ENCODE results near the gene FBLN1. TPM values are rescaled to one million over a fixed set of nuclear protein-coding genes. Genes with fewer than 3 reads are reported as not detected.

The FBLN1 gene
- total and polyA plus RNA-seq, 2 of the 13 experiments (the other 11 are each of a cell fraction or from before 2014, with no cell fraction given) = 37.3 to 103 TPM

GRCh38 chr22:45597460-45598192 lies 94.9 kb downstream of the FBLN1 start (continued):
- 0 out of 2 replicates have a peak, but pooled peaks have one; percentile 4 for TF ChIP-seq ZHX2 (IDR thresholded peaks at IDR 0.05; ENCODE audit: low read depth)
- TF ChIP-seq ZHX2 (CRISPR knock-in tag; IDR thresholded peaks at IDR 0.05; ENCODE audit: borderline replicate concordance) = no peak
- TF ChIP-seq ZSCAN21 (CRISPR knock-in tag; IDR thresholded peaks at IDR 0.05; ENCODE audit: borderline replicate concordance) = no peak
- peak; percentile 46; the same call in 1 of the 2 replicates for TF ChIP-seq TAF1 (CRISPR knock-in tag; IDR thresholded peaks at IDR 0.05)
- no peak for TF ChIP-seq ZNF232 (CRISPR knock-in tag; IDR thresholded peaks at IDR 0.05; ENCODE audit: borderline replicate concordance)
- no peak for TF ChIP-seq ZEB1 (IDR thresholded peaks at IDR 0.05; ENCODE audit: insufficient replicate concordance, low read depth)
- TF ChIP-seq IKZF4 (CRISPR knock-in tag; IDR thresholded peaks at IDR 0.05; ENCODE audit: borderline replicate concordance, low read depth, not compliant biosample characterization) = no peak
- TF ChIP-seq ZNF790 (CRISPR knock-in tag; IDR thresholded peaks at IDR 0.05; ENCODE audit: borderline replicate concordance) = peak; percentile 49; the same call in 1 of the 2 replicates
- TF ChIP-seq ZNF510 (CRISPR knock-in tag; IDR thresholded peaks at IDR 0.05; ENCODE audit: low read depth) = 0 out of 2 replicates have a peak, but pooled peaks have one; percentile 39
- no peak for TF ChIP-seq JDP2 (CRISPR knock-in tag; IDR thresholded peaks at IDR 0.05; ENCODE audit: borderline replicate concordance)
- TF ChIP-seq ZNF362 (CRISPR knock-in tag; IDR thresholded peaks at IDR 0.05; ENCODE audit: borderline replicate concordance) = peak; percentile 31; the same call in 1 of the 2 replicates
- 0 out of 2 replicates have a peak, but pooled peaks have one; percentile 26 for TF ChIP-seq HIC2 (CRISPR knock-in tag; IDR thresholded peaks at IDR 0.05; ENCODE audit: low read depth)
- TF ChIP-seq ZNF546 (CRISPR knock-in tag; conservative IDR thresholded peaks at IDR 0.05) = no peak
- TF ChIP-seq ZNF180 (CRISPR knock-in tag; IDR thresholded peaks at IDR 0.05; ENCODE audit: borderline replicate concordance, low read depth) = no peak
- no peak for TF ChIP-seq POLR2AphosphoS5 (IDR thresholded peaks at IDR 0.05; ENCODE audit: low read depth, low read length)
- TF ChIP-seq TEAD3 (CRISPR knock-in tag; optimal IDR thresholded peaks at IDR 0.05; ENCODE audit: borderline replicate concordance) = peak; percentile 92
- TF ChIP-seq KDM1A (CRISPR knock-in tag; IDR thresholded peaks at IDR 0.05) = no peak

All from HepG2 (cell line).